GM18505 (cell line): Measurements from ENCODE around the gene HMGCLL1.

Experiments
- ATAC-seq: cut with Tn5 transposase; IDR thresholded peaks from one replicate; pipeline ENCODE4 v1.9.1; 2021; ENCODE audit not compliant: unreplicated experiment
- POLR2A ChIP-seq: IDR thresholded peaks from 4 replicates; pipeline ENCODE4 v1.6.1; 2011; ENCODE audit warnings: borderline replicate concordance; ENCODE audit not compliant: insufficient read depth, insufficient read length; ENCODE audit errors: extremely low read depth

HMGCLL1 gene

DNA sequence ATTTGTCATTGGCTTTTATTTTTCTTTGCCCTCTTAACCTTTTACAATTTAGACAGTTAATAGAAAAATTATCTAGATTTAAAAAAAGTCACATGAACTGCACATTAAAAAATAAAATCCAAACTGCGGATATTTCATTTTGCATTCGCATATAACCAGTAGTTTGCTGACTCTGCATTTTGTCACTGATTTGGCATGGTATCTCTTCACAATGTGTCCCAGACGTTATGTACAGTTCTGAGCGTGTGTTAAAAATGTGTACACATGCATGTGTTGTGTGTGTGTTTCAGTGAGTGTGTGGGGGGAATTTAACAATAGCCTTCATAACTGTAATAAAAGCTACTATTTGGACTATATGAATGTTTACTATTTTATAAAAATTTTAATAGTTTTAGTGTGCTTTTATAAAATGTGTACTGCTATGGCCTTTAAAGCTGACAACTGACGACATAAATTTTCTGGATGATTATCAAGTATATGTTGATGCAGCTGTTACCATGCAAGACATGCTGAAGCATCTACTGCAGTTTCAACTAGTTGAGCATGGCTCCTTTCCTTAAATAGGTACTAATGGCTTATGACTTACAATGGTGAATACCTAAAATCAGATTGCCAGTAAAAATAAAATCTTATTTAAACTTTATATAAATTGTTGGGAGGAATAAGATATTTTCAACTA is 67.7 kb downstream of the HMGCLL1 start:
- ATAC-seq: no peak
- no peak for TF ChIP-seq POLR2A

GRCh38 chr6:55499591-55499990 is 79.4 kb downstream of the HMGCLL1 start:
- TF ChIP-seq POLR2A: no peak
- no peak for ATAC-seq

DNA sequence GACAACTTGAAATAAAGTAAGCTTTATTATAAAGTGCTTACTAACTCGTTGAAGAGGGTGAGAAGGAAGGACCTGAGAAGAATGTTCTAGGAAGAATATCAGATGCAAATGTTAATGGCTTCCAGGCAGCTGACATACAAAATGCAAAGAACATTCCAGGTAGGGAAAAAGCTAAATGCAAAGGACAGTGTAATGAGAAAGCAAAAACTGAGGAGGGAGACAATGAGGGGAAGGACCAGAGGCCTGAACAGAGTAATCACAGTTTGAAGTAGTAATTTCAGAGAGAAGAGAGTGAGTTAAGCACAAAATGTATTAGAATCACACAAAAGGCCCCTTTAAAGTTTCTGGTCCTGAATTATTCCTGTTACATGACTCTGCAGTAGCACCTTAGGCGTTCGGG is 81.3 kb downstream of the HMGCLL1 start:
- no peak for ATAC-seq
- no peak for TF ChIP-seq POLR2A

DNA sequence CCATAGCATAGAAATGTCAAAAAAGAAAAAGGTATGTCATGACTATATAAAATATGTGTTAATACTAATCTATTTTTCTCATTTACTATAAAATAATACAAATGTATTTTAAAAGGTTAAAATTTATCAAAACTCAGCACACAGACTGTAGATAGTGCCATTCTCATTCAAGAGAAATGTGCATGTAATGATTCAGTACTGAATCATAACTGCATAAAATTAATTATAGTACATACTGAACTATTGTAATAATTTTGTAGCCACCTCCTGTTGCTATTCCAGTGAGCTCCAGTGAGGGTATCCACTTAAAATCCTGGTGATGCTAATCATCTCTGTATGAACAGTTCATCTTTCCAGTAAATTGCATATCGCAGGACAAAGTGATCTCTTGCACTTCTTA is 82.8 kb downstream of the HMGCLL1 start:
- no peak for ATAC-seq
- no peak for TF ChIP-seq POLR2A

- TF ChIP-seq POLR2A: no peak
Observed at GRCh38 chr6:55495277-55495676, 83.7 kb downstream of the HMGCLL1 start.

DNA sequence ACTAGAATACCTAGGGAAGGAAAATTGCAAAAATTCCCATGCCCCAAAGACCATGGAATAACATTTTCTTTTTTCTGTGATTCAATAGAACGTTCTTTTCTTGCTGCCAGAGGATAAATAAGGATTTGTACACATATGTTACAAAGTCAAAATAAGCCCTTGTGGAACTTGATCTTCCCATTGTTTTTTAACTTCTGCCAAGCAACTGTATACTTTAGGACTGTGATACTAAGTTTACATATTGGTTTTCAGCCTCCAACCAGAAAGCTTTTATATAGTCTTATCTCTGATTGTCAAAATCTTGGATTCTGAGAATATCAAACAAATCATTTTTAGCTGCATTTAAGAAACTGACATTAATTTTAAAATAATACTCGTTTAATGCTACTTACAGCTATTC is 84.6 kb downstream of the HMGCLL1 start:
- no peak for ATAC-seq
- TF ChIP-seq POLR2A: no peak

More at GRCh38 chr6:55495277-55495676, 83.7 kb downstream of the HMGCLL1 start:
- ATAC-seq: no peak

- TF ChIP-seq POLR2A: no peak
- ATAC-seq: no peak
Observed at GRCh38 chr6:55492259-55492658, 86.7 kb downstream of the HMGCLL1 start.

GRCh38 chr6:55490871-55491270 is 88.1 kb downstream of the HMGCLL1 start:
- no peak for ATAC-seq
- no peak for TF ChIP-seq POLR2A

- TF ChIP-seq POLR2A: no peak
- ATAC-seq: no peak
Observed at GRCh38 chr6:55474382-55474781, 104.6 kb downstream of the HMGCLL1 start.

- no peak for TF ChIP-seq POLR2A
- ATAC-seq: no peak
Observed at GRCh38 chr6:55473722-55474121, 105.3 kb downstream of the HMGCLL1 start.

GRCh38 chr6:55469951-55470366 is 109.0 kb downstream of the HMGCLL1 start:
- ATAC-seq: no peak
- TF ChIP-seq POLR2A: no peak

DNA sequence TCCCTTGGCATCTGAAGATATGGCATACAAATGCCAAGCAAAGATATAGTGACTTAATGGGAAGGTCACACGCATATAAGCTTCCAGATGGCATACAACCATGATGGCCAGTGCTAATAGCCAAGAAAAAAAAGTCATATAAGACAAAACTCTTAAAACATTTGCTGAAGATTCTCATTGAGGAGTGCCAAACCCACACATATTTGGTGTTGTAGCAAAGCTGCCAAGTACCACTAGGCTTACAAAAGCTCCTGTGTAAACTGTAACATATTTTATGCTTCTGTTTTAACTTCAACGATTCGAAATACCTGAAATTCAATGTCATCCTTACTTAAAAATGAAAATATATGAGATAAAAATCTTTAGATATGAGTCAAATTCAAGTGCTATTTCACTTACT is 123.0 kb downstream of the HMGCLL1 start:
- no peak for ATAC-seq
- no peak for TF ChIP-seq POLR2A

DNA sequence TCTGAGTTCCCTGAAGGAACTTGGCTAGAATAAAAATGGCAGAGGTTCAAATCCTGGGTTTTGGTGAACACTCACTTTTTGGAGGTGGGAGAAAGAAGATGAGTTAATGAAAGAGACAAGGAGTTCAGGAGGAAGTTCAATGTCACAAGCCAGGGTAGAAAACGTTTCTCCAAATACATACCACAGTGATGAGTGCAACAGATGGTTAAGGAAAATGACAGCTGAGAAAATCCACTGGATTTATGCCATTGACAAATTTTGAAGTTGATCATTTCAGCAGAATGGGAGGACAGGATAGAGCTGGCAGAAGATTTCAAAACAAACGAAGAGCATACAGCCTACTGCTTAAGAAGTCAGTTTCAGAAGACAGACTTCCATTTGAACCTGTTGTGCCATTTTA is 129.0 kb downstream of the HMGCLL1 start:
- ATAC-seq: no peak
- no peak for TF ChIP-seq POLR2A

DNA sequence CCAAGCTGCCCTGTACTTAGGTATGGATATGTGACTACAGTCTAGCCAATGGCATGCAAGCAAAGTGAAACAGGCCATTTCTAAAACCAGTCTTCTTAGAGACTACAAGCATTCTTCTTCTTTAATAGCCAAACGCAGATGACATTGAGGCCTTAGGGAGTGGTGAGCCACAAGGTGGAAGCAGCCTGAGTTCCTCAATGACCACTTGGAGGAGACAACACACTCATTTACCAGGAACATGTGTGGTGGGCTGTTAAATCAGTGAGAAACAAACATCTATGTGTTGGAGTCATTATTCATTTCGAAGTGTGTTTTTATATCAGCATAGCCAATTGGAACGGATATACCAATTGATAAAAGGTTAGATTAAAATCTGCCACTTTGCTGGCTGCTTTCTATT is 129.8 kb downstream of the HMGCLL1 start:
- ATAC-seq: no peak
- TF ChIP-seq POLR2A: no peak

GRCh38 chr6:55448451-55448850 is 130.5 kb downstream of the HMGCLL1 start:
- no peak for TF ChIP-seq POLR2A
- ATAC-seq: no peak

- ATAC-seq: no peak
- no peak for TF ChIP-seq POLR2A
Observed at GRCh38 chr6:55447891-55448290, 131.1 kb downstream of the HMGCLL1 start.

DNA sequence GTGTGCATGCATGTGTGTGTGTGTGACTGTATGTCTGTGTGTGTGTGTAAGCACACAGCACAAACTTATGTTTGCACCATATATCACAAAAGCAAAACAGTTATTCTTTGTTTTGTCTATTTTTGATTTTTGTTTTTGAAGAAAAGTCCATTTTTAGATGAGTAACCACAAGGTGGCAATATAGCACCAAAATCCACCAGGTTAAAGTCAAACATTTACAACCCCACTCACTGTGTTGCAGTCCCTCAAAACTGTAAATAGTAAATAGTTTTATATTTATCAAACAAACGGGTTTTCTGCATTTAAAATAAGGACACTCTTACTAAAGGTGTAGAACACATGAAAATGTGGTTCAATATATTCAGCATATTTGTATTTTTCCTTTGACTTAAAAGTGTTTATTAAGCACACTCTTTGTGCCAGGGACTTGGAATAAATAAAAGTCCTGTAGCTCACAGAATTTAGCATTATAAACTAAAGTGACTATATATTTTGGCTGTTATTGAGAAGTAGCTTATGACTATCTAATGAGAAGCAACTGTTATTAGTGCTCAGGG is 133.3 kb downstream of the HMGCLL1 start:
- no peak for ATAC-seq
- TF ChIP-seq POLR2A: no peak
